Osteocyte (in vitro differentiated cells): ENCODE results near the gene ZNF438. TPM values are rescaled to one million over a fixed set of nuclear protein-coding genes. Genes with fewer than 3 reads are reported as not detected.

Source experiments
- DNase-seq: peaks from one replicate; pipeline ENCODE4 v3.0.0; 2021; ENCODE audit warnings: mixed read lengths; ENCODE audit not compliant: unreplicated experiment; ENCODE audit errors: extremely low spot score
- H3K27ac Mint-ChIP-seq: one replicate; pipeline ENCODE4 v1.8.0; 2021; ENCODE audit warnings: mild to moderate bottlenecking, mixed read lengths; ENCODE audit not compliant: unreplicated experiment
- H3K27me3 Mint-ChIP-seq: one replicate; pipeline ENCODE4 v1.8.0; 2021; ENCODE audit warnings: mixed read lengths; ENCODE audit not compliant: unreplicated experiment
- H3K36me3 Mint-ChIP-seq: one replicate; pipeline ENCODE4 v1.8.0; 2021; ENCODE audit warnings: mixed read lengths; ENCODE audit not compliant: unreplicated experiment
- H3K4me1 Mint-ChIP-seq: one replicate; pipeline ENCODE4 v1.8.0; 2021; ENCODE audit warnings: mixed read lengths; ENCODE audit not compliant: unreplicated experiment
- H3K4me3 Mint-ChIP-seq: one replicate; pipeline ENCODE4 v1.8.0; 2021; ENCODE audit warnings: mild to moderate bottlenecking, moderate library complexity, mixed read lengths; ENCODE audit not compliant: unreplicated experiment
- H3K9me3 Mint-ChIP-seq: one replicate; pipeline ENCODE4 v1.8.0; 2021; ENCODE audit warnings: mixed read lengths; ENCODE audit not compliant: unreplicated experiment
- total RNA-seq: library from RNA; stranded (reverse); gene quantifications from 2 replicates; pipeline ENCODE4 v1.2.1, GENCODE V29; 2021
- TF ChIP-seq, protein P1 (sequence below): fragments of 200-600 bp; sonication (generic); IDR thresholded peaks from 2 replicates; pipeline ENCODE4 v1.5.0; 2021; ENCODE audit warnings: antibody characterized with exemption, mild to moderate bottlenecking, moderate library complexity

Gene ZNF438
- total RNA-seq, 1 donor from 2014 or later, result 4.8 TPM

- peaks cover 17% of the 10 kb centered on the region for H3K4me1 Mint-ChIP-seq
- H3K9me3 Mint-ChIP-seq, result peaks cover 4% of the 10 kb centered on the region
- H3K27ac Mint-ChIP-seq, result no peak overlapping the region
- no peaks in the 10 kb centered on the region for H3K27me3 Mint-ChIP-seq
- no peak for DNase-seq
- H3K36me3 Mint-ChIP-seq, result peaks cover 3% of the 10 kb centered on the region
- no peak overlapping the region for H3K4me3 Mint-ChIP-seq
- TF ChIP-seq, protein P1, sequence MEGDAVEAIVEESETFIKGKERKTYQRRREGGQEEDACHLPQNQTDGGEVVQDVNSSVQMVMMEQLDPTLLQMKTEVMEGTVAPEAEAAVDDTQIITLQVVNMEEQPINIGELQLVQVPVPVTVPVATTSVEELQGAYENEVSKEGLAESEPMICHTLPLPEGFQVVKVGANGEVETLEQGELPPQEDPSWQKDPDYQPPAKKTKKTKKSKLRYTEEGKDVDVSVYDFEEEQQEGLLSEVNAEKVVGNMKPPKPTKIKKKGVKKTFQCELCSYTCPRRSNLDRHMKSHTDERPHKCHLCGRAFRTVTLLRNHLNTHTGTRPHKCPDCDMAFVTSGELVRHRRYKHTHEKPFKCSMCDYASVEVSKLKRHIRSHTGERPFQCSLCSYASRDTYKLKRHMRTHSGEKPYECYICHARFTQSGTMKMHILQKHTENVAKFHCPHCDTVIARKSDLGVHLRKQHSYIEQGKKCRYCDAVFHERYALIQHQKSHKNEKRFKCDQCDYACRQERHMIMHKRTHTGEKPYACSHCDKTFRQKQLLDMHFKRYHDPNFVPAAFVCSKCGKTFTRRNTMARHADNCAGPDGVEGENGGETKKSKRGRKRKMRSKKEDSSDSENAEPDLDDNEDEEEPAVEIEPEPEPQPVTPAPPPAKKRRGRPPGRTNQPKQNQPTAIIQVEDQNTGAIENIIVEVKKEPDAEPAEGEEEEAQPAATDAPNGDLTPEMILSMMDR, result no peak
These were observed 18.3 kb downstream of the ZNF438 start for GRCh38 chr10:31013331-31013730.

GRCh38 chr10:31011665-31012022, 20.0 kb downstream of the ZNF438 start:
- Mint-ChIP-seq H3K27ac (peak overlapping the region; percentile 15), H3K27me3 (no peaks in the 10 kb centered on the region), H3K9me3 (peaks cover 4% of the 10 kb centered on the region), H3K36me3 (peaks cover 3% of the 10 kb centered on the region), H3K4me1 (peaks cover 32% of the 10 kb centered on the region), H3K4me3 (no peak overlapping the region)
- TF ChIP-seq, protein P1, result no peak
- DNase-seq, result no peak

DNA sequence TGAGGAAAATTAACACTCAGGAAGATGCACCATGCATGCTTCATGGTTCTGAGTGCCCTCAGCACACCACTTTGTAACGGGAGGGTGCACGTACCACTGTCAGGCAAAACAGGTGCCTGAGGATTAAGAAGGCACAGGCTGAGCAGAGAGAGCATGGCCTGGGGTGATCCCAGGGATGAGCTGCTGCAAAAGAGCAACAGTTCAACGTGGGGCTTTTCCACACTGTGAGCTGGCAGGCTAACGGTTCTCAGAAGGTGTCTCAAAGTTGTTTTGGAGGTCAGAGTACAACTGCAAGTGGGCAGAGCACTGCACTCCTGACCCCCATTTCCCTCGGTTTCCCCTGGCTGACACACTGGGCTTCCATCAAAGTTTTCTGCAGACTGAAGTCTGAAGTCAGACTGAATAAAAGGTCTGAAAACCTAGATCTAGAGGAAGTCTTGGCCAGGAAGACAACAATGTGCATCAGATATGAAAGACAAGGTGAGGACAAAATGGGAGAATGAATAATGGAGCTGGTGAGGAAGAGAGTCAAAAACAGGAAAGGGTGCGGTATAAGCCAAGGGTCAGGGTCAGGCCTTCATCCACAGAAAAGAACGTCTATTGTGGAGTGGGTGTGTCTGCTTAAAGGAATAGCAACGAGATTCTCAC, 20.5 kb downstream of the ZNF438 start:
- Mint-ChIP-seq H3K4me3 (no peak overlapping the region), H3K4me1 (peaks cover 35% of the 10 kb centered on the region)

GRCh38 chr10:31010062-31010461, 21.6 kb downstream of the ZNF438 start:
- DNase-seq, result no peak
- TF ChIP-seq, protein P1, result no peak
- Mint-ChIP-seq H3K27me3 (no peaks in the 10 kb centered on the region), H3K4me3 (no peak overlapping the region), H3K9me3 (peaks cover 6% of the 10 kb centered on the region), H3K27ac (peak overlapping the region; percentile 43), H3K4me1 (peaks cover 41% of the 10 kb centered on the region), H3K36me3 (peaks cover 3% of the 10 kb centered on the region)

More for the DNA sequence above, 20.5 kb downstream of the ZNF438 start:
- H3K9me3 Mint-ChIP-seq, result peaks cover 4% of the 10 kb centered on the region
- DNase-seq, result no peak
- no peak overlapping the region for H3K27ac Mint-ChIP-seq
- TF ChIP-seq, protein P1, result no peak
- H3K27me3 Mint-ChIP-seq, result no peaks in the 10 kb centered on the region
- peaks cover 3% of the 10 kb centered on the region for H3K36me3 Mint-ChIP-seq

- TF ChIP-seq, protein P1, result no peak
- peaks cover 3% of the 10 kb centered on the region for H3K9me3 Mint-ChIP-seq
- DNase-seq, result no peak
- H3K4me3 Mint-ChIP-seq, result no peak overlapping the region
- no peak overlapping the region for H3K27ac Mint-ChIP-seq
- H3K4me1 Mint-ChIP-seq, result peaks cover 45% of the 10 kb centered on the region
- no peaks in the 10 kb centered on the region for H3K36me3 Mint-ChIP-seq
- no peaks in the 10 kb centered on the region for H3K27me3 Mint-ChIP-seq
These were observed 25.8 kb downstream of the ZNF438 start for GRCh38 chr10:31005895-31006294.
